NT2/D1 (cell line): Measurements from ENCODE around the gene GPRC5C.

Experiments
- DNase-seq: peaks from one replicate; pipeline ENCODE4 v3.0.0-alpha.2; 2011; ENCODE audit warnings: low read depth, low spot score
- H3K27me3 ChIP-seq: 2 replicates; pipeline ENCODE4 v1.6.0; 2011; ENCODE audit warnings: mild to moderate bottlenecking; ENCODE audit not compliant: insufficient read length, insufficient read depth
- H3K36me3 ChIP-seq: 2 replicates; pipeline ENCODE4 v1.6.1; 2011; ENCODE audit warnings: mild to moderate bottlenecking, low read length, mixed read lengths; ENCODE audit not compliant: insufficient read depth, insufficient read length
- H3K4me1 ChIP-seq: 2 replicates; pipeline ENCODE4 v1.5.1; 2011; ENCODE audit not compliant: insufficient read depth, insufficient read length
- H3K4me3 ChIP-seq: 2 replicates; pipeline ENCODE4 v1.5.1; 2011; ENCODE audit warnings: low read depth; ENCODE audit not compliant: insufficient read length
- H3K9ac ChIP-seq: 2 replicates; pipeline ENCODE4 v1.6.0; 2011; ENCODE audit warnings: low read depth; ENCODE audit not compliant: insufficient read length
- H3K9me3 ChIP-seq: 2 replicates; pipeline ENCODE4 v1.5.1; 2011; ENCODE audit warnings: mild to moderate bottlenecking, low read length; ENCODE audit not compliant: insufficient read depth
- SUZ12 ChIP-seq: IDR thresholded peaks from 2 replicates; pipeline ENCODE4 v1.6.1; 2011; ENCODE audit not compliant: insufficient read length, insufficient read depth; ENCODE audit errors: extremely low read depth
- YY1 ChIP-seq: IDR thresholded peaks from 2 replicates; pipeline ENCODE4 v1.6.1; 2011; ENCODE audit not compliant: insufficient read length, insufficient read depth
- ZNF274 ChIP-seq: IDR thresholded peaks from 2 replicates; pipeline ENCODE4 v1.6.1; 2011; ENCODE audit warnings: mild to moderate bottlenecking, low read depth, low read length

The GPRC5C gene

DNA sequence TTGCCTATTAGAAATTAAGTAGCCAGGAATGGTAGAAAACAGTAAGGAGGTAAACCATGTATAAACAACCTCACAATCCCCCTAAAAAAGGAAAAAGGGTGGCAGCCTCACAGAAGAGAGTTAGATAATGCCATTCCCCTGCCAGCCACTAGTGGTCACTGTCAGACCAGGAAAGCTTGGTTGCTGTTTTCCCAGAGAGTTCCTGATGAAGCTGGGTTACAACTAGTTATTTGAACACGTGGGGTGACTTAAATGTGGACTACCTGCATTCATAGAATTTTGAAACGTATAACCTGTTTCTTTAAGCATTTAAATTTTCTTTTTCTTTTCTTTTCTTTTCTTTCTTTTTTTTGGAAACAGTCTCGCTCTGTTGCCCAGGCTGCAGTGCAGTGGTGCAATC lies 5.8 kb downstream of the GPRC5C start:
- H3K4me1 ChIP-seq: peaks cover 19% of the 10 kb centered on the region
- peaks cover 7% of the 10 kb centered on the region; the same call in 1 of the 2 replicates for H3K9me3 ChIP-seq
- no peak overlapping the region for H3K4me3 ChIP-seq
- H3K9ac ChIP-seq: no peak overlapping the region
- no peak for DNase-seq
- TF ChIP-seq SUZ12 (no peak), ZNF274 (no peak), YY1 (no peak)
- no peaks in the 10 kb centered on the region for H3K27me3 ChIP-seq
- H3K36me3 ChIP-seq: peaks cover 47% of the 10 kb centered on the region

DNA sequence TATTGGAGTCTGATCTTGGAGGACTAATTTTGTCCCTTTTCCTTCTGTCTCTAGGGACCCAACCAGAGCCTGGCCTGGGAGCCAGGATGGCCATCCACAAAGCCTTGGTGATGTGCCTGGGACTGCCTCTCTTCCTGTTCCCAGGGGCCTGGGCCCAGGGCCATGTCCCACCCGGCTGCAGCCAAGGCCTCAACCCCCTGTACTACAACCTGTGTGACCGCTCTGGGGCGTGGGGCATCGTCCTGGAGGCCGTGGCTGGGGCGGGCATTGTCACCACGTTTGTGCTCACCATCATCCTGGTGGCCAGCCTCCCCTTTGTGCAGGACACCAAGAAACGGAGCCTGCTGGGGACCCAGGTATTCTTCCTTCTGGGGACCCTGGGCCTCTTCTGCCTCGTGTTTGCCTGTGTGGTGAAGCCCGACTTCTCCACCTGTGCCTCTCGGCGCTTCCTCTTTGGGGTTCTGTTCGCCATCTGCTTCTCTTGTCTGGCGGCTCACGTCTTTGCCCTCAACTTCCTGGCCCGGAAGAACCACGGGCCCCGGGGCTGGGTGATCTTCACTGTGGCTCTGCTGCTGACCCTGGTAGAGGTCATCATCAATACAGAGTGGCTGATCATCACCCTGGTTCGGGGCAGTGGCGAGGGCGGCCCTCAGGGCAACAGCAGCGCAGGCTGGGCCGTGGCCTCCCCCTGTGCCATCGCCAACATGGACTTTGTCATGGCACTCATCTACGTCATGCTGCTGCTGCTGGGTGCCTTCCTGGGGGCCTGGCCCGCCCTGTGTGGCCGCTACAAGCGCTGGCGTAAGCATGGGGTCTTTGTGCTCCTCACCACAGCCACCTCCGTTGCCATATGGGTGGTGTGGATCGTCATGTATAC lies 8.0 kb downstream of the GPRC5C start:
- no peak overlapping the region for H3K4me3 ChIP-seq
- H3K9me3 ChIP-seq: peaks cover 7% of the 10 kb centered on the region; the same call in 1 of the 2 replicates
- no peaks in the 10 kb centered on the region for H3K27me3 ChIP-seq
- peaks cover 22% of the 10 kb centered on the region for H3K4me1 ChIP-seq
- DNase-seq: no peak
- peaks cover 62% of the 10 kb centered on the region for H3K36me3 ChIP-seq
- H3K9ac ChIP-seq: no peak overlapping the region
- TF ChIP-seq ZNF274: no peak
- no peak for TF ChIP-seq SUZ12
- TF ChIP-seq YY1: no peak

DNA sequence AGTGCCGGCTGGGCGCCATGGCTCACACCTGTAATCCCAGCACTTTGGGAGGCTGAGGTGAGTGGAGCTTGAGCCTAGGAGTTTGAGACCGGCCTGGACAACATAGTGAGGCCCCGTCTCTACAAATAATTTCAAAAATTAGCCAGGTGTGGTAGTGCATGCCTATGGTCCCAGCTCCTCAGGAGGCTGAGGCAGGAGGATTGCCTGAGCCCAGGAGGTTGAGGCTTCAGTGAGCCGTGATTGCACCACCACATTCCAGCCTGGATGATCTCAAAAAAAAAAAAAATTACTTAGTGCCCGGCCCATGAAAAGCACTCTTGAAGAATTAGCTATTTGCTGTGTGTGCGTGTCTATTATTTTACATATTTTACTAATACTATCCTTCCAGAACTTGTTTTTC lies 9.6 kb downstream of the GPRC5C start:
- no peak overlapping the region for H3K9ac ChIP-seq
- H3K9me3 ChIP-seq: peaks cover 7% of the 10 kb centered on the region; the same call in 1 of the 2 replicates
- TF ChIP-seq YY1 (no peak), SUZ12 (no peak), ZNF274 (no peak)
- no peak overlapping the region for H3K4me3 ChIP-seq
- H3K27me3 ChIP-seq: no peaks in the 10 kb centered on the region
- DNase-seq: no peak
- peaks cover 64% of the 10 kb centered on the region for H3K36me3 ChIP-seq
- H3K4me1 ChIP-seq: peaks cover 22% of the 10 kb centered on the region

DNA sequence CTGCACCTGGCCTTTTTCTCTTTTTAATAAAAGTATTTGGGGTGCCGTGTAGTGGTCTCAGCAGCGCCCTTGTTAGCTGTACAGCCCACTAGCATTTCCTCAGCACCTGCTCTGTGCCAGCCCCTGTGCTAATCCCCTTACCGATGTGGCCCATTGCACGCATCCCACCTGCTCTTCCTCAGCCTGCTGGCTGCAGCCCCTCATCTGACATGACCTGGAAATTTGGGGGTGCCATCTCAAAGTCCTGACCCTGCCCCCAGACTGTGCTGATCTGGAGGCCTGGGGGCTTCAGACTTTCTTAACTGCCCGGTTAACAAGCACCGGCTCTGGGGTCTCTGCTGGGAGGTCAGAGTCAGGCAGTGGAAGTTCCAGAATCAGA lies 10.4 kb downstream of the GPRC5C start:
- no peak for TF ChIP-seq ZNF274
- Histone ChIP-seq H3K9ac (peak overlapping the region; percentile 45), H3K4me3 (no peak overlapping the region)

DNA sequence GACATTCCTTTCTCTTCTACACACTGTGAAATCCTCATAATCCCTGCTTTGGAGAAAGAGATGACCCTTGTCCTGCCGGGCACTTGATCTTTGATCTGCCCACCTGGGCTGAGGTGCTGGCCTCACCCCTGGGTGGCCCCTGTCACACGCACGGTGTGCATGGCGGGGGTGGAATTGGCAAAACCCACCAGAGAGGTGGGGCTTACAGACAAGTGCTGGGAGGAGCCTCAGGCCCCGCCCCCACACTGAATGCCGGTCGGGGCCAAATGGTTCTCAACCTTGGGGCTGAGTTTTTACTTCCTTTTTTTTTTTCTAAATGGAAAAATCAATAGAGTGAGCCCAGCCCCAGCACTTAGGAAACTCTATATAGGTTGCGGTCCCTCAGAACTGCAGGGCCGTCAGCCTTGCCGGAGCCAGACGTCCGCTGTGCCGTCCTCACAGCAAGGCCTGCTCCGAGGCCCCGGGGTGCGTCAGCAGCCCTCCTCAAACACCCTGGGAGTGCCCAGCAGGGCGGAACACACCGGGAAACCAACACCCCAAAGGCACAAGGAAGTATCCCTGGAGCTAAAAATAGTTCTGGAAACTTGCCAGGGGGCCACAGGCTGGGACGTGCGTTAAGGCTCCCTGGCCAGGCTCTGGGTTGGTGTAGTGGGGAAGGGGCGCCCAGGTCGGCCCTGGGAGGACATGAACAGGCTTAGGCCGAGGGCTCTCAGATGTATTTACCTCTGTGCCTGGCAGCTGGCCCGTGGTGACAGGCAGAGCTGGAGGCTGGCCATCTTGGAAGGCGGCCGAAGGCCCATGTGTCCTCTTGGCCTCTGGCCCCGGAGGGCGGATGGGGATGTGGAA lies 11.0 kb downstream of the GPRC5C start:
- Histone ChIP-seq H3K4me3 (no peak overlapping the region), H3K9me3 (peaks cover 1% of the 10 kb centered on the region; the same call in 1 of the 2 replicates), H3K27me3 (no peaks in the 10 kb centered on the region), H3K9ac (no peak overlapping the region), H3K4me1 (peaks cover 22% of the 10 kb centered on the region), H3K36me3 (peaks cover 74% of the 10 kb centered on the region)
- no peak for DNase-seq
- TF ChIP-seq ZNF274 (no peak), YY1 (no peak), SUZ12 (no peak)

More for the DNA sequence above, 10.4 kb downstream of the GPRC5C start:
- Histone ChIP-seq H3K9me3 (peaks cover 7% of the 10 kb centered on the region; the same call in 1 of the 2 replicates), H3K36me3 (peaks cover 69% of the 10 kb centered on the region), H3K27me3 (no peaks in the 10 kb centered on the region), H3K4me1 (peaks cover 22% of the 10 kb centered on the region)
- DNase-seq: no peak

DNA sequence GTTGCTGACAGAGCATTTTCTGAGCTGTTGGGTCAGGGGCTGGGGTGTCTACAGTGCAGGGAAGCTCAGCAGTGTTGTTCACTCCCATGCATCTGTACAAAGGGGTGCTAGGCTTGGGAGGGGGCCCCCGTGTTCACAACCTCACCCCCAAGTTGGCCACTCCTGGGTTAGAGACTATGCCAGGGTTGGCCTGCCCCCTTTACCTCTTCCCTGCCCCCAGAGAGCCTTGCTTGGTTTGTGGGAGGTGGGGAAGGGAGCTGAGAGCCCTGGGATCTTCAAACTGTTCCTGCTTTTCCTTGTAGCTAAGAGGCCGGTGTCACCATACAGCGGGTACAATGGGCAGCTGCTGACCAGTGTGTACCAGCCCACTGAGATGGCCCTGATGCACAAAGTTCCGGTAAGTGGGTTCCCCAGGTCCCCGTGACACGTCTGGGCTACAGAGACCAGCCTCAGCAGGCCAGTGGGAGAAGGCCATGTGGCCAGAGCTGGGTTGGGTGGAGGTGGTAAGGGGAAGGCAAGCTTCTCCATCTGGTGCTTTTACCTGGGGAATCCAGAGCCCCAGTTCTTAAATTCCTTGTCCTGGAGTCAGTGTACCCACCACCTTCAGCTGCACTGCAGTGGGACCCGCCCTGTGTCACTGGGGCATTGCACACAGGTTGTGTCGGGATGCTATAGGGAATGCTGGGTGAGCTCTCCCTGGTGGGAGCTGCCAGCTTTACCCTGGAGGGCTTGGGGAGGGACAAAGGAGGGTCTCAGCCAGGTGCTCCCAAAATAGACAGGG lies 11.8 kb downstream of the GPRC5C start:
- H3K36me3 ChIP-seq: peaks cover 74% of the 10 kb centered on the region

More for the DNA sequence above, 11.8 kb downstream of the GPRC5C start:
- Histone ChIP-seq H3K9me3 (no peaks in the 10 kb centered on the region), H3K4me3 (no peak overlapping the region), H3K9ac (no peak overlapping the region), H3K27me3 (no peaks in the 10 kb centered on the region), H3K4me1 (peaks cover 22% of the 10 kb centered on the region)
- DNase-seq: no peak
- TF ChIP-seq SUZ12: no peak
- no peak for TF ChIP-seq YY1
- TF ChIP-seq ZNF274: no peak
